TTC549 (cell line): ENCODE measurements around the gene DUSP22.

ENCODE experiments used
- FAIRE-seq: peaks from 2 replicates; lab custom pipeline; 2012; peaks lifted over from hg19 to GRCh38; lab: Jason Lieb, UNC

Gene DUSP22

GRCh38 chr6:352896-353470 lies 60.7 kb downstream of the DUSP22 start:
- no peak for FAIRE-seq

- FAIRE-seq: no peak
Measured at GRCh38 chr6:353642-354614, 61.6 kb downstream of the DUSP22 start.

- FAIRE-seq: no peak
Measured at GRCh38 chr6:354631-355280, 62.5 kb downstream of the DUSP22 start.

- FAIRE-seq: no peak
Measured at GRCh38 chr6:355373-356208, 63.3 kb downstream of the DUSP22 start.

- no peak for FAIRE-seq
Measured at GRCh38 chr6:356828-357251, 64.6 kb downstream of the DUSP22 start.

- FAIRE-seq: no peak
Measured at GRCh38 chr6:357261-357790, 65.0 kb downstream of the DUSP22 start.

- no peak for FAIRE-seq
Measured at GRCh38 chr6:357791-358341, 65.6 kb downstream of the DUSP22 start.

GRCh38 chr6:358432-358831 lies 66.1 kb downstream of the DUSP22 start:
- FAIRE-seq: no peak

GRCh38 chr6:358847-359246 lies 66.6 kb downstream of the DUSP22 start:
- FAIRE-seq: no peak

GRCh38 chr6:359261-360035 lies 67.2 kb downstream of the DUSP22 start:
- no peak for FAIRE-seq

- no peak for FAIRE-seq
Measured at GRCh38 chr6:360349-360748, 68.1 kb downstream of the DUSP22 start.

- no peak for FAIRE-seq
Measured at GRCh38 chr6:360764-361373, 68.6 kb downstream of the DUSP22 start.

GRCh38 chr6:361411-362132 lies 69.3 kb downstream of the DUSP22 start:
- no peak for FAIRE-seq

GRCh38 chr6:362231-362923 lies 70.1 kb downstream of the DUSP22 start:
- FAIRE-seq: no peak

- FAIRE-seq: no peak
Measured at GRCh38 chr6:362924-363249, 70.6 kb downstream of the DUSP22 start.

GRCh38 chr6:363291-363690 lies 71.0 kb downstream of the DUSP22 start:
- no peak for FAIRE-seq

GRCh38 chr6:363909-364308 lies 71.6 kb downstream of the DUSP22 start:
- no peak for FAIRE-seq

GRCh38 chr6:364609-365540 lies 72.6 kb downstream of the DUSP22 start:
- FAIRE-seq: no peak
